Measurements from ENCODE around the gene TMEM108.

TMEM108 gene

DNA sequence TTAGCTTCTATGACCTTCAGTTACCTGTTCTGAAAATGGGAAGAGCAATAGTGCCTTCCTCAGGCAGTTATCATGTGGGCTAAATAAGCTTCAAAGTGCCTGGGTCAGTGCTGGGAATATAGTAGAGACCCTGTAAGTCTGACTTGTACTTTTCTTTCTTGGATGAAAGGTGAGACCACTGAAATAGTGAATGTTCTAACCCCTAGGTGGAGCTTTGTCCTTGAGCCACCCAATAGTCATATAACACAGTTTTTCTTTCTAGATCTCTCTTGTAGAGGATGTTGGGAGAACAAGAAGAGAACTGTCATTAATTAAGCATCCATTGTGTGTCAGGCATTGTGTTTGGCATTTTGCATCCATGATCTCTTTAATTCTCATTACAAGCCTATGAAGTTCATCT is 348.7 kb downstream of the TMEM108 start:
- no peak for DNase-seq (ENCODE audit: low read depth in 2 of 2)

DNA sequence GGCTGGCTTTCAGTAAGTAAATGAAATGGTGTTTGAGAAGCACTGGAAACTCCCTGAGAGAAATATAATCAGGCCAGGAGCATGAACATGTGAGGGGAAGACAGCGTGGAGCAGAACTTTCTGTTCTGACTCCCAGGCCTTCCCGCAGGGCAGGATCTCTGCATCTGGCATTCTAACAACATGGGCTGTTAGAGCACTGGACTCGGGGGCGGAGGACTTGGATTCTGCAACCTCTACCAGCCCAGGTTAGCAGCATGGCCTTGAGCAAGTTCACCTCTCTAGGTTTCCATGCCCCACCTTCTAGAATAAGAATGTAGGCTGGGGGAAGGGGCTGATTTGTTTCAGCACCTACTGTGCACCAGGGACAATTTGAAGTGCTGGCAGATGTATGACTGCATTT is 349.1 kb downstream of the TMEM108 start:
- DNase-seq (ENCODE audit: low read depth in 2 of 2): no peak

DNA sequence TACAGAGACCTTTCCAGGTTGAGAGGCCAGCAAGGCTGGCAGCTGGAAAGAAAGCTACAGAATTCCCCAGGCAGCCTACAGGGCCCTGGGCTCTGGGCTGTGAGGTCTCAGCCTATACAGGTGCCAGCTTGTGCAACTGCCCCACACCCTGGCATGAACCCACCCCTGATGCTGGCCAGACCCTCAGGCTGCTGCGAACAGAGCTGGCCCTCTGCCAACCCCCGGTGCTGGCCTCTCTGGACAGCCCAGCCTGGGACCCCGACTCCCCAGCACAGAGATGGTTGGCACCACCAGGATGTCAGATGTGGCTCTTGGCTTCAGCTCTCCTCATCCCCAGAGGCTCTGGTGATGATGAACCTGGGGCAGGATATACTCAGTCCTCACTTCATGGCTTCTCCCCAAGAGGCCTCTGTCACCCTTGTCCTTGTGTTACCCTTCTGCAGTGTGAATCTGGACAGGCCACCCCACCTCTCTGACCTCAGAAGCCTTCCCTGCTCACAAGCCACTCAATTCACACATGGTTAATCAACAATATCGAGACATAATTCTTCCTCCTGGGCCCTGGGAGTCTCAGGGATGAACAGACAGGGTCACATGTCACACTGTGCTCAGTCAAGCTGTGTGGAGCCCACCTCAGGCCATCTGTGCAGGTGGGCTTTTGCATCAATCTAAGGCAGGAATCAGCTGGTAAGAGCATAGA is 350.7 kb downstream of the TMEM108 start:
- no peak for DNase-seq (ENCODE audit: low read depth in 2 of 2)

DNA sequence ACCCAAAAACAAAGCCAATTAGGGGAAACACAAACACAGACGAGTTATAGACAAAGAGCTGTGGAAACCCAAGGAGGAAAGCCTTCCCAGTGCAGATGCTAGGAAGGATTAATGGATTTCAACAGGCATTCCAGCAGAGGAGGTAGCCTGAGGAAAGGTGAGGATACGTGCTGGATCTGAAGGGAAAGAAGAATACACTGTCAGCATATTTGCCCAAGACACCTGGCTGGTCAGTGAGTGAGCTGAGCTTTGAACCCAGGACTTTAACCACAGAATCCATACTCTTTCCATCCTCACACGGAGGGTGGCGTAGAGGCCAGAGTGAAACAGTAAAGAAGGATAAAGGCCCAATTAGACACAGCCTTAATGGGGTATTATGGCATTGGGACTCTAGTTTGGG is 352.5 kb downstream of the TMEM108 start:
- no peak for DNase-seq (ENCODE audit: low read depth in 2 of 2)

DNA sequence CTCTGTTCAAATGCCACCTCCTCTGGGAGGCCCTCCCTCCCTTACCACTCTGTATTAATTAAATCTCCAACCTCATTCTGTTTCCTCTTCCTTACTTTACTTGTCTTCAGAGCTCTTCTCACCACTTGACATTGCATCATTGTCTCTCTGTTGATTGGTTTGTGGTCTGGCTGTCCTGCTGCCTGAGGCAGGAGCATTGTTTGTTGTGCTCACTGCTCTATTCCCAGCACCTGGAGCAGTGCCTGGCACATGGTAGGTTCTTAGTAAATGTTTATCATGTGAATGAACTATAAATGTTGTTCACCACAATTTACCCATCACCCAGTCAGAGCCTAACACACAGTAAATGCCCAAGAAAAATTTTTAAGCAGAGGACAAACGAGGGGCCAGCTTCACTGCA is 355.0 kb downstream of the TMEM108 start:
- no peak for DNase-seq (ENCODE audit: low read depth in 2 of 2)

DNA sequence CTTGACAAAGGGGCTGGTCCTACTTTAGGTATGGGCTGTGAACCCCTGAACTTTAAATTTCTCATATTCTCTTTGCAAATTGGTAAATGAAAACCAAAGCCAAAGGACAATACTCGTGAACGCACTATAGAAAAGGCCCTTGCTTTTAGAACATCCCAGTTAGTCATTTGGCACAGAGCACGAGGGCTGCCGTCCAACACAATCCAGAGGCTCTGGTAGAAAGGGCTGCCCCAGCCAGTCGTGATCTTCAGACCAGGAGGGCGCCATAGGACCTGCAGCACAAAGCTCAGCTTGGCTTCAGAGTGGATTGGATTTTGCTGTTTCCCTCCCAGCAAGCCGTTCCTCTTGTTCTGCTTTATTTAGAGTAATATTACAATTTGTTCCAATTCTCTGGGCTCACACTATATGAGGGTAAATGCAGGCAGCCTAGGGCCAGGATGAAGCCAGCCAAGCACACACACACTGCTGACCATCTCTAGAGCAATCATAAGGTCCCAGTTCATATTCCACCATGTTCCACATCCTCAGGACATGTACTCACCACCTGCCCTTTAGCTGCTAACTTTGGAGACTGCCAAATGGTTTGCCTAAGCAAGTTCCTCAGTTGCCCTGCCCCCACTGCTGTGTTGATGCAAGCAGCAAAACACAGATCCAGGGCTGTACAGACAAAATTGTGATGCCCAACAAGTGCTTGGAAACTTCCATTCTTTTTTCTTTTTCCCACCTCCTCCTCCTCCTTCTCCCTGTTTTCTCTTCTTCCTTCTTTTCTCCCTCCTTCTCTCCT is 355.7 kb downstream of the TMEM108 start:
- DNase-seq (ENCODE audit: low read depth in 2 of 2): no peak

DNA sequence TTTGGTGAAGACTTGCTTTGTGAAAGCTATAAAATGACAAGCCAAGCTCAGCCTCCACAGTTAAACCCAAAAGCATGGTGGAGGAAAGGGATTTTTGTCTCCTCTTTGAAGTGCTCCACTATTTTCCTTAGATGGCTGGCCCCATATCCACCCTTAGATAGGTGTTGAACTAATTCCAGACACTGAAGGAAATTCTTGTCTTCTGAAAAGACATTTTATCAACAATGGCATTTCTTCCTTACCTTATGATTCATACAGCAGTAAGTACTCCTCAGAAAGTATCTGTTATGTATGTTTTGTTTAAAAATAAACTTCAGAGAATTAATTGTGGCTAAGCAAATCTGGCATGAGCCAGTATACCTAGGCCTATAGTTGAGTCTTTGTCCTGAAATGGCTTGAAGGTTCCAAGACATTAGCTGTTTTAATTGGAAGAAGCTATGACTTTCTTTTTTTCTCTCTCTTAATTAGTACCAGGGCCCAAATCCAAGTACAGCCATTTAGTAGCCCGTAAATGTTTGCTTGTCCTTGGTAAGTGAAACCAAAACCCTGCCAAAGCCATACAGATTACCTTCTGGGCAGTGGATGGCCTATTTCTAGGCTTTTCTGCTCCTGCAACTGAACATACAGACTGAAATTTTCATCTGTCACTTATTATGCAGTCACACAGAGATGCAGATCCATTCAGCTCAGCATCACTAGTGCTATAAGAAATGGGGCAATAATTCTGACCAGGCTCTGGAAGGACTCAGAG is 356.5 kb downstream of the TMEM108 start:
- no peak for DNase-seq (ENCODE audit: low read depth in 2 of 2)

DNA sequence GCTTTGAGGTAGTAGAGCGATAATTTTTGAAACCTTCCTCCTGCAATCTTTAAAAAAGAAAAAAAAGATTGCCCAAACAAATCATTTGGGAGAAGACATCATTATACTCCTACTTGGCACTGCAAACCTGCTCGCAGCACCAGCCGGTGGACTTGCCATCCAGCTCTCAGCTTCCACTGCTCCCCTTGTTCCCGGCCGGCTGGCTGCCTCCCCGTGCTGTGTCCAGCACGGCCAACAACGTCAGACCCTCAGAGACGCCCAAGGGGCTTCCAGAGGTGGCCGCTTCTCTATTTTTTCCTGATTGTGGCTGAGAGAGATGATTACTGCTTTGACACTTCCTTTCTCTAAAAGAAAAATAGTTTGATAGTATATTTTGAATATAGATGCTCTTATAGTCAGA is 358.7 kb downstream of the TMEM108 start:
- DNase-seq (ENCODE audit: low read depth in 2 of 2): no peak

DNA sequence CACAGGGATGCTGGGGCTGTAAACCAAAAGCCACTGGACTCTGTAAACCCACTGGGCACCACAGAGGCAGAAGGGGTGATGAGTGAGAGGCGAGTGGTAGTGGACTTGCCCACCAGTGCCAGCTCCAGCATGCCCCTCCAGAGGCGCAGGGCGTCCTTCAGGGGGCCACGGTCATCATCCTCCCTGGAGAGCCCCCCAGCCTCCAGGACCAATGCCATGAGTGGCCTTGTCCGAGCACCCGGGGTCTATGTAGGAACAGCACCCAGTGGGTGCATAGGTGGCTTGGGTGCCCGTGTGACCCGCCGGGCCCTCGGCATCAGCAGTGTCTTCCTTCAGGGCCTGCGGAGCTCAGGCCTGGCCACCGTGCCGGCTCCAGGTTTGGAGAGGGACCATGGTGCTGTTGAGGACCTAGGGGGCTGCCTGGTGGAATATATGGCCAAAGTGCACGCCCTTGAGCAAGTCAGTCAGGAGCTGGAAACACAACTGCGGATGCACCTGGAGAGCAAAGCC is 361.9 kb downstream of the TMEM108 start, which contains the start of gene BFSP2:
TSS of gene BFSP2 (plus strand) at position 51 of the 510 bp plus-strand sequence. CDS start at position 79, 28 bp downstream.
- DNase-seq (ENCODE audit: low read depth in 2 of 2): no peak

DNA sequence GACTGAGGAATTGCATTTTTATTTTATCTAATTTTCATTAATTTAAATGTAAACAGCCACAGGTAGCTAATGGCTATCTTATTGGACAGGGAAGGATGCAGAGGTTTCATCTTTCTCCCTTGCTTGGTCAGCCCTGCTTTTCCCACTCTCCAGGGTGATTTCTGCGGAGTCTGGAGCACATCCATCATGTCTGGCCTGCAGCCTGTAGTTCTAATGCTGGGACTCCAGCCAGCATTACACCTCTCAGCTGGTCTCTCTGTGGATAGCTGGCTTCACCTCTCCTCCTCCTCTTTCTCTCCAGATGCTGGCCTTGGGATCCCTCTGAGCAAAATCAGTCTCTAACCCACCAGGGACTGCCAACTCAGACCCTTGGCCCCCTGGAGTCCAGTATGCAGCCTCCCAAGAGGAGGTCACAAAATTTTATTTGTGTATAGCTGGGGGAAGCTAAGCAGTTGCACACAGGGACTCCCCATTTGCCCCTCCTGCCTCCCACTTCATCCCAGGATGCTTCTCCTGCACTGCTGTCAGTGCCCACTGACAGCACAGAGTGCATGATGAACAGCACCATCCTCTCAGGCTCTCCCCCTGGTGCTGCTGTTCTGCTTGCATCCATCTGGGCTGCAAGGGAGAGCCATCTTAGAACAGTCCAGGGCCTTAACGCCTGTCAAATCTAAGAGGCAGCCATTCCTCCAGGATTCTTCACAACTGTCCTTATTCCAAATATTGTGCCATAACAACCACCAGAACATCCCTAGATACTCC is 363.4 kb downstream of the TMEM108 start:
- no peak for DNase-seq (ENCODE audit: low read depth in 2 of 2)

DNA sequence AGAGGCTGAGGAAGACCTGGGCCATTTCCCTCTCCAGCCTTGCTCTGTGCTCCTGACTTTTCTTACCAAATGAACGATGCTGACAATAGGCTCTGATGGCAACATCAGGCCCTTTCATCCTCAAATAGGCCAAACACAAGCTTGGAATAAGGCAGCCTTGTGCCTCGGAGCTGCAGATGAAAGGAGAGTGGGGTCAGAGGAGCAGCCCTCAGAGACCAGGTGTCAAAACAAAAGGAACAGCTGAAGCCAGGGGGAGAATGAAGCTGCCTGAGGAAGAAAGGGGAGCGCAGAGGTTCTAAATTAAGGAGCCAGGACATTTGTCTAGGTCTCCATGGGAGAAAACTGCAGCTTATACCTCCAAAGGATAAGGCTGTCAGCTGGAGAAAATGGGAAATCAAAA is 366.7 kb downstream of the TMEM108 start:
- DNase-seq (ENCODE audit: low read depth in 2 of 2): no peak

DNA sequence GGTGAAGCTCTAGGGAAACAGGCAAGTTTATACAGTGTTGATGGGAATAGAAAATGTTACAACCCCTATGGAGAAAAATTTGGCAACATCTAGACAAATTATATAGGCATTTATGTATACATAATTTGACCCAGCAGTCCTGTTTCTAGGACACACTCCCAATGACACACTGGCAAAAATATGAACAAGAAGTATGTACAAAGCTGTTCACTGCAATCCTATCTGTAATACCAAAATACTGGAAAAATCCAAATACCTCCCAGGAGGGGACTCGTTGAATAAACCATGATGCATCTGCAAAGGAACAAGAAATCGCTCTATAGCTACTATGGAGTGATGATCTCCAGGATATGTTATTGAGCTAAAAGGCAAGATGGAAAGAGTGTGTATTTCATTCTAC is 370.2 kb downstream of the TMEM108 start:
- DNase-seq (ENCODE audit: low read depth in 2 of 2): no peak

DNA sequence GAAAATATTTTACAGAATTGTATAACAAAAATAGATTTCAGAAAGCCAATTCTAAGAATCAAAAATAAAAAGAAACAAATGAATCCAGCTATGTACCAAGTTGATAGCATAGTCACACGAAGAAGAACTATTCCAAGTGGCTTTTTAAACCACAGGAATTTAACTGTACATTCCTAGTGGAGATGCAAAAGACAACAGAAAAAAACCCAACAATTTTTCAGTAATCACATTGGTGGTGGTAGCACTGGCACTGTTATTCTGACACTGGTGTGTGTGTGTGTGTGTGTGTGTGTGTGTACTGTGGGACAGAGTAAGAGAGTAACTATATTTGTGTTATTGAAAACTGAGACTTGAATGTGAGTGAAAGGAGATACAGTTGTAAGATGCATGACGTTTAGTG is 370.8 kb downstream of the TMEM108 start:
- DNase-seq (ENCODE audit: low read depth in 2 of 2): no peak

DNA sequence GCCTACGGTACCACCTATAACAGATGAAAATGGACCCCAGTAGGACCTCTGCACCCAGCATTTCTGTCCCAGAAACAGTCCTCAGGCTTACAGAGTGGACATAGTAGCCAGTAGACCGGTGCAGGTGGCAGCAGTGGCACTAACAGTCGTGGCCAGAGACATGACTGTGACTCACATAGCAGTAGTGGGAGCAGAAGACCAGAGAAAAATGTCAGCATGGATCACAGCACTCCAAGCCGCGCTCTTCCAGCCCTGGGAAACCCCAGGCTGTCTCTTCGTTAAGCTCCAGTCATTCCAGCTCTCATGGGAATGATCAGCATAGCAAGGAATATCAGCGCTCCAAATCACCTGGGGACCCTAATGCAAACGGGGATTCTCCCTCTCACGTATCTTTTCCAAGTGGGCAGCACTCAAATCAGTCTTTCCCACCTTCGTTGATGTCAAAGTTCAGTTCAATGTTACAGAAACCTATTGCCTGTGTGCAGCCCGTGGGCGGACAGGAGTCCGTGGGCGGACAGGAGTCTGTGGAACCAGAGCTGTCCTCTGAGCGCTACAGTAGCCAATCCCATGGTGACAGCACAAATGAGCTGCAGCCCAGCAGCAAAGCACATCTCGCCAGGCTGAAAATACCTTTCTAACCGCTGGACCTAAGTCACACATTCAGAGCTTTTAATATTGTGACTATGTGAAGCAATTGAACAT is 372.2 kb downstream of the TMEM108 start:
- DNase-seq (ENCODE audit: low read depth in 2 of 2): no peak

DNA sequence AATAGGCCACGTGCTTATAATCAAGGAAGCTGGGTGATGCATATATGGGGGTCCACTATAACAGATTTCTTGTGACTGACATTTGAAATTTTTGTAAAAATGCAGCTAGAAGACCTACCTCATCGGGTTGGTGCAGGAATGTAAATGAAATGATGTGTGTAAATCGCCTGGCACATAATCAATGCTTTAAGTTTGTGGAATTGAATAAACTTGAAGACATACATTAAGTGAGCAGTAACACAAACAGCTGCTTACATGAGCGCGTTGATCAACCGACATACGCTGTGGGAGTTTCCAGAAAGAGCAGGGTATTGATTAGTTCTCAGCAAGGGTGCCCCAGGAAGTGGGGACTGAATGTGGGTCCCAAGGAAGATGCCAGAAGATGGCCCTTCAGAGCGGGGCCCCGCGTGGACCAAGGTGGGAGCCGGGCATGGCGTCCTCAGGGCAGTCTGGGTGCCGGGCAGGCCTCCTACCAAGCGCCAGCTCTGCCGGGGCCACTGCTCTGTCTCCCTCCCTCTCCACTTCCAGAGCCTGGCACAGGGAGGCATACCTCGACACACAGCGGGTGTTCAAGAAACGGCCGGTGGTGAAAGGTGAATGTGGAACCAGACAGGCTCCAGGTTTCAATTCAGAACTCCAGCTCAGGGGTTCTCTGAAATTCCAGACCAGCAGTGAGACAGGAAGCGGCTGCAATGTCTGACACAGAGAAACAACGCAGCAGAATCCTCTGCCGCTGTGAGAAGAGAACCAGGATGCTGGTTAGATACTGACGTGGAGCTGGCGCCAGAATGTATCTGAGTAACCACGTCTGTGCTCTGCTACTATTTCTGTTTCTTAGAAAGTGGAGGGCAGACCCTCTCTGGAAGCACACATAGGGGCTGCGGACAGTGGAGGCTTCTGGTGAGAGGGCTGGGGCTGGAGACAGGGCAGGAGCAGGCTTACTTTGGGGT is 374.3 kb downstream of the TMEM108 start:
- no peak for DNase-seq (ENCODE audit: low read depth in 2 of 2)

DNA sequence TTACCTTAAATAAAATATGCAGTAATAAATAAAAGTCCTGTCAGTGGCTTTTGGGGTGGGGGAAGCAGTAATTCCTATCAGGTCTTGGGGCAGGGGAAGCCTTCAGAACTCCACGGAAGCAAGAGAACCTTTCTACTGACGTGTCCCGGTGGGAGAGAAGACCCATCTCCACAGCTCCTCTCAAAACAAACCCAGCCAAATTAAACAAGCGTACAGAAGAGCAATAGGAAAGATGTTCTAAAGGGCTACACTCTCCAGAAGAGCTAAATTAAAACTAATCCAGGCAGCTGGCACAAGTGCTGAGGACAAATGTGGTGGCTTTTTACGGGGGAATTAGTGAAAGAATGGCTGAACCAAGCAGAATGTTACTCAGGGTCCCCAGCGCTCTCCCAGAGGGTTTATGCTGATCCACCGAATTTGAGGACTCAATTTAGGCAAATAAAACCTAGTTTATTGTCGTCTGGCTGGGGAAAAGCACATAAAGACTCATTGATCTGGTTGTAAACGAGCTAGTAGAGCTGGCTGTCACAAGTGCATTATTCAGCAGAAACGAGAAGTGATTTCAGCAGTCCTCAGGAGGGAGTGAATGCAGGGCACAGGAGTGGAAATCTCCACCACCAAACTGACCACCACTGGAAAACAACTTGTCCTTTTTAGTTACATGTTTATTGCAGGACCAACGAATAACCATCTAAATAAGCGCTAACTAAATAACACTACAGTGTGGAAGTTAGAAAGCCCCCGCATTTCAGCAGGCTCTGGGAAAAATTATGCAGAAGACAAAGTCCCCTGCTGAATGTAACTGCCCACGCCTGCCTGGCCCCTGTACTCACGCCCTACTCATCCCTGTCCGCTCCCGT is 375.2 kb downstream of the TMEM108 start:
- DNase-seq (ENCODE audit: low read depth in 2 of 2): no peak

DNA sequence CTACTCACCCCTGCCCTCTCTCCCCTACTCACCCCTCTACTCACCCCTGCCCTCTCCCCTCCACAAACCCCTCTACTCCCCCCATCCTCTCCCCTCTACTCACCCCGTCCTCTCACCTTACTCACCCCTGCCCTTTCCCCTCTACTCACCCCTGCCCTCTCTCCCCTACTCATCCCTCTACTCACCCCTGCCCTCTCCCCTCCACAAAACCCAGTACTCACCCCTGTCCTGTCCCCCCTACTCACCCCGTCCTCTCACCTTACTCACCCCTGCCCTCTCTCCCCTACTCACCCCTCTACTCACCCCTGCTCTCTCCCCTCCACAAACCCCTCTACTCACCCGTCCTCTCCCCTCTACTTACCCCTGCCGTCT is 375.8 kb downstream of the TMEM108 start:
- no peak for DNase-seq (ENCODE audit: low read depth in 2 of 2)

DNA sequence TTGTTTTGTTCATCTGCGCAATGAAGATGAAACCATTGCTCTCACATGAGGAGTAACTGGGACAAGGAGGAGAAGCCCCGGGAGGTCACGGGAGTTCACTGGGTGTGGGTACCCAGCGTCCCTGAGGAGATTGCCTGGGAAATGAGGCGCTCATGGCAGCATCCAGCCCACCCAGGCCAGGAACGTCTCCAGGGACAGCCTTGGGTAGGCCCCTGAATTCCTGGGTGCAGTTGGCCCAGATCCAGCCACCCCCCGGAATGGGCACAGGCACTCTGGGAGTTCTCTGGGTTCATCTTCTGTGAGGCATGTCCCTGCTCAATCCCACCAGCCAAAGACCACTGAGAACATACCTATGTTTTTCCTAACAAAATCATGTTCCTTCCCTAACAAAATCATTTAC is 380.2 kb downstream of the TMEM108 start:
- no peak for DNase-seq (ENCODE audit: low read depth in 2 of 2)
